ENCODE data around the gene FOXK1. TPM values are rescaled to one million over a fixed set of nuclear protein-coding genes. Genes with fewer than 3 reads are reported as not detected.

Gene FOXK1
- total and polyA plus RNA-seq, 9 of the 15 experiments (the other 6 are each of a cell fraction or from before 2014, with no cell fraction given) = 0.32 to 45.5 (median 8.1) TPM

DNA sequence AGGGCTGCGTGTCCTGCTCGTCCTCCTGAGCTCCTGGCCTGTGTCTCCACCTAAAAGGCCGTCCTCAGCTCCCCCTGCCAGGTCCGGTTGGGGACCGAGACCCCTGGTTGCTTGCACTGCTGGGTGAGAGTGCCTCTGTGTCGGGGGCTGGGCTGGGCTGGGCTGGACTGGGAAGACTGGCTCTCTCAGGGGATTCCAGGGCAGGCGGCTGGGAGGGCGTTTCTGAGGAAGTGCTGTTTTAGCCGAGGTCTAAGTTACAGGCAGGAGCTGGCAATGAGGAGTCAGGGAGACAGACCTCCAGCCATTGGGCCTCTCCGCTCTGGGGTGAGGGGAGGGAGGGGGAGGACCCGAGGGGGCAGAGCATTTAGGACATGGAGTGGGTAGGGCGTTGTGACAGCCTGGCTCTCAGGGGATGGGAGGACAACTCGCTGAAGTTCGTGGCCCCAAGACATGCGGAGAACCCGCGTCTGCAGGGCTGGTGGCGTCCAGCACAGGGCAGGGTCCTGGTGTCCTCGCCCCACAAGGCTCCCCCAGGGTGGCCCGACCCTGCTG is 20.9 kb downstream of the FOXK1 start (continued):
- no peak for TF ChIP-seq POLR2A (conservative IDR thresholded peaks at IDR 0.05)
- TF ChIP-seq ZNF780A (CRISPR knock-in tag; IDR thresholded peaks at IDR 0.05) = no peak

GRCh38 chr7:4703532-4703931 is 21.4 kb downstream of the FOXK1 start:
- TF ChIP-seq LCOR (CRISPR knock-in tag; IDR thresholded peaks at IDR 0.05) = no peak
- TF ChIP-seq, protein P1, sequence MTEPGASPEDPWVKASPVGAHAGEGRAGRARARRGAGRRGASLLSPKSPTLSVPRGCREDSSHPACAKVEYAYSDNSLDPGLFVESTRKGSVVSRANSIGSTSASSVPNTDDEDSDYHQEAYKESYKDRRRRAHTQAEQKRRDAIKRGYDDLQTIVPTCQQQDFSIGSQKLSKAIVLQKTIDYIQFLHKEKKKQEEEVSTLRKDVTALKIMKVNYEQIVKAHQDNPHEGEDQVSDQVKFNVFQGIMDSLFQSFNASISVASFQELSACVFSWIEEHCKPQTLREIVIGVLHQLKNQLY (CRISPR knock-in tag; conservative IDR thresholded peaks at IDR 0.05) = no peak
- no peak for TF ChIP-seq ZSCAN32 (CRISPR knock-in tag; IDR thresholded peaks at IDR 0.05)
- TF ChIP-seq, protein P2, sequence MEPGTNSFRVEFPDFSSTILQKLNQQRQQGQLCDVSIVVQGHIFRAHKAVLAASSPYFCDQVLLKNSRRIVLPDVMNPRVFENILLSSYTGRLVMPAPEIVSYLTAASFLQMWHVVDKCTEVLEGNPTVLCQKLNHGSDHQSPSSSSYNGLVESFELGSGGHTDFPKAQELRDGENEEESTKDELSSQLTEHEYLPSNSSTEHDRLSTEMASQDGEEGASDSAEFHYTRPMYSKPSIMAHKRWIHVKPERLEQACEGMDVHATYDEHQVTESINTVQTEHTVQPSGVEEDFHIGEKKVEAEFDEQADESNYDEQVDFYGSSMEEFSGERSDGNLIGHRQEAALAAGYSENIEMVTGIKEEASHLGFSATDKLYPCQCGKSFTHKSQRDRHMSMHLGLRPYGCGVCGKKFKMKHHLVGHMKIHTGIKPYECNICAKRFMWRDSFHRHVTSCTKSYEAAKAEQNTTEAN (CRISPR knock-in tag; IDR thresholded peaks at IDR 0.05) = no peak
- no peak for TF ChIP-seq IRF1 (CRISPR knock-in tag; IDR thresholded peaks at IDR 0.05; ENCODE audit: borderline replicate concordance)
- no peak for TF ChIP-seq PATZ1 (CRISPR knock-in tag; IDR thresholded peaks at IDR 0.05; ENCODE audit: borderline replicate concordance)
- no peak for TF ChIP-seq YBX1 (IDR thresholded peaks at IDR 0.05)
- no peak for TF ChIP-seq EZH2 (IDR thresholded peaks at IDR 0.05; ENCODE audit: borderline replicate concordance, low read depth, low read length)
- no peak for TF ChIP-seq HNRNPL (IDR thresholded peaks at IDR 0.05; ENCODE audit: low read depth, low read length)
- TF ChIP-seq FOXK1 (CRISPR knock-in tag; IDR thresholded peaks at IDR 0.05; ENCODE audit: borderline replicate concordance) = no peak
- DNase-seq (ENCODE audit: extremely low read depth in 1 of 4, low spot score in 3 of 4) (no peak), FAIRE-seq (no peak), ATAC-seq (no peak)
- Histone ChIP-seq H4K20me1 (replicated peaks; ENCODE audit: control insufficient read depth, insufficient read depth, low read length) (peaks cover 28% of the 10 kb centered on the region), H3K79me2 (ENCODE audit: control insufficient read depth, insufficient read depth, low read length) (peaks cover 84% of the 10 kb centered on the region), H3K9me3 (replicated peaks; ENCODE audit: control insufficient read depth, insufficient read depth, low read depth, low read length) (no peaks in the 10 kb centered on the region), H3K9ac (ENCODE audit: insufficient read depth in 1 of 2, low read depth in 2 of 2, low read length in 2 of 2) (no peak overlapping the region), H3K36me3 (ENCODE audit: control insufficient read depth, insufficient read depth, low read length) (0 out of 3 replicates have a peak, but pooled peaks cover 4% of the 10 kb centered on the region), H3K9me1 (ENCODE audit: control insufficient read depth, insufficient read depth, low read length) (peaks cover 4% of the 10 kb centered on the region), H3K4me1 (replicated peaks in 1 of 2; ENCODE audit: control insufficient read depth in 2 of 2, insufficient read depth in 2 of 2, low read length in 2 of 2) (peaks cover 5 to 19% of the 10 kb centered on the region in 2 experiments; a peak in 4 of 5 replicates), H3K27ac (ENCODE audit: extremely low read depth, low read depth, low read length) (no peak overlapping the region), H3K4me3 (no peak overlapping the region), H2AFZ (ENCODE audit: low read depth, low read length) (no peak overlapping the region), H3K4me2 (ENCODE audit: insufficient read depth, low read length) (no peak overlapping the region), H3K27me3 (ENCODE audit: control insufficient read depth in 2 of 2, insufficient read depth in 2 of 2, low read length in 2 of 2) (no peaks in the 10 kb centered on the region)
- ChIA-PET CTCF (ENCODE audit: low intra/inter-chr PET ratio) (no interaction called here), POLR2A (interaction anchor here (0.6 kb wide), 1 partner anchor 15 kb away, joined by 3 read pairs; no protein-coding TSS in a partner anchor)
- intact Hi-C loops (cut with micrococcal nuclease) = no loop called here
- BruUV-seq (replicated peaks) = no TSS peak
- WGBS (ENCODE audit: insufficient coverage, low coverage, missing lambda C conversion rate) = 92% methylated on average over 9 of the region's 9 CpGs
- in situ Hi-C loops (cut with MboI) = no loop called here

Measured in K562 (cell line).